ENCODE data around the gene NUDT10. TPM values are rescaled to one million over a fixed set of nuclear protein-coding genes. Genes with fewer than 3 reads are reported as not detected.

Gene NUDT10
- total RNA-seq, 1 donor: 1.3 TPM

DNA sequence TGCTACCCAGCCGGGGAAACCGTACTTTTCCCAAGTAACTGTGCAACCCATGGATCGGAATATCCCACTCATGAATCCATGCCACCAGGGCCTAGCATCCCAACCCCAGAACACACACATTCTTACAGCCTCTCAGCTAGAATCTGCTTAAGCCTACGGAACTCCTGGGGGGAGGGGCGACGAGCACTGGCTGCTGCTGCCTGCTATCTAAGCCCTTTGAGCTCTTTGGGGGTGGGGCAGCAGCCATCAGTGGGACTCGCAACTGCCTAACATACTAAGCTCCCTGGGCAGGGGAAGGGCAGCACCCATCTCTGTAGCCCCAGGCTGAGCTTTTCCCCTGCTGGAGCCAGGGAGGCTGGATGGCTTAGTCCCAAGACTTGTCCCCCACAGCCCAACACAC, 28.6 kb downstream of the NUDT10 start:
- no peak for DNase-seq (ENCODE audit: low read depth)
- TF ChIP-seq, protein P1, sequence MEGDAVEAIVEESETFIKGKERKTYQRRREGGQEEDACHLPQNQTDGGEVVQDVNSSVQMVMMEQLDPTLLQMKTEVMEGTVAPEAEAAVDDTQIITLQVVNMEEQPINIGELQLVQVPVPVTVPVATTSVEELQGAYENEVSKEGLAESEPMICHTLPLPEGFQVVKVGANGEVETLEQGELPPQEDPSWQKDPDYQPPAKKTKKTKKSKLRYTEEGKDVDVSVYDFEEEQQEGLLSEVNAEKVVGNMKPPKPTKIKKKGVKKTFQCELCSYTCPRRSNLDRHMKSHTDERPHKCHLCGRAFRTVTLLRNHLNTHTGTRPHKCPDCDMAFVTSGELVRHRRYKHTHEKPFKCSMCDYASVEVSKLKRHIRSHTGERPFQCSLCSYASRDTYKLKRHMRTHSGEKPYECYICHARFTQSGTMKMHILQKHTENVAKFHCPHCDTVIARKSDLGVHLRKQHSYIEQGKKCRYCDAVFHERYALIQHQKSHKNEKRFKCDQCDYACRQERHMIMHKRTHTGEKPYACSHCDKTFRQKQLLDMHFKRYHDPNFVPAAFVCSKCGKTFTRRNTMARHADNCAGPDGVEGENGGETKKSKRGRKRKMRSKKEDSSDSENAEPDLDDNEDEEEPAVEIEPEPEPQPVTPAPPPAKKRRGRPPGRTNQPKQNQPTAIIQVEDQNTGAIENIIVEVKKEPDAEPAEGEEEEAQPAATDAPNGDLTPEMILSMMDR (IDR thresholded peaks at IDR 0.05; ENCODE audit: insufficient read depth, low read depth, low read length): no peak
- no peak overlapping the region for H3K4me3 ChIP-seq (ENCODE audit: low read depth, low read length)

DNA sequence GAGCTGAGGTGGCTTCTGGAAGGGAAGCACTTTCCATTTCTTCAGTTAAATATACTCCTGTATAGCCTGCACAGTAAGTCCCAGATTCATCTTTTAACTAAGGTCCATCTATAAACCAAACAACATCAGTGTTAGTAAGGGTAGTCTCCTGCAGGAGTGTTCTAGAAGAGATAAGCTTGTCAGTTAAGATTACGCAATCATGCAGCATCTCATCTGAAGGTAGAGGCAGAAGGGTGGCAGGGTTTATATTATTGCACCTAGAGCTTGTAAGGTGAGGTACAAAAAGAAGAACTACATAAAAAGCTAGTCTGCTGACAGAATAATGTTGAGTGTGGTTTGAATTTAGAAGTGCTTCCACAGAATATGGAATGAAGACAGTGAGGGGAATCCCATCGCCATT, 44.0 kb downstream of the NUDT10 start:
- DNase-seq (ENCODE audit: low read depth): no peak
- TF ChIP-seq, protein P1 (IDR thresholded peaks at IDR 0.05; ENCODE audit: insufficient read depth, low read depth, low read length): no peak
- no peak overlapping the region for H3K4me3 ChIP-seq (ENCODE audit: low read depth, low read length)

Other genes starting within 250 kb of the NUDT10 start
- gene NUDT11, start 163.8 kb downstream of the NUDT10 start, total RNA-seq: 7.4 and 12.1 TPM in 2 replicates